ENCODE measurements around the gene DAGLA. TPM values are rescaled to one million over a fixed set of nuclear protein-coding genes. Genes with fewer than 3 reads are reported as not detected.
A peak's percentile ranks its signal among the peaks of the same experiment; 100 is the strongest.

DAGLA gene
- total and polyA plus RNA-seq, 2 of the 13 experiments (the other 11 are each of a cell fraction or from before 2014, with no cell fraction given) = 2.6 to 3.9 TPM

DNA sequence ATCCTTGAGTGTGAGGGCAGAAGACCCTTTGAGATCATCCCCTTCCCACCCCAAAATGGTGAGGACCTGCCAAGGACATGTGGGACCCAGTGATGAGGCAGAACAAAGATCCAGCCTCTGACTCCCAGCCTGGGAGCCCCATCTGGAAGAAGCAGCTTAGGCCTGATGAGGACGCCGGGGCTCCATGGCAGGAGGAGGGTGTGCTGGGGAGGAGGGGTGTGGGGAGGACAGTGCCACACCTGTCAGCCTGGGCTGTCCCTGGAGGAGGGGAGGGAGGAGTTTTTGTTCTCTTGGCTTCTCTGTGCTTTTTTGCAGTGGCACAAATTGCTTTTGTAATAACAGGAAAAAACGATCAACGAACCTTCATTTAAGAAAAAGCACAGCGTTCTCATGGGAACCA lies 44.4 kb upstream of the DAGLA start:
- FAIRE-seq (no peak), ATAC-seq (no peak), DNase-seq (ENCODE audit: low spot score) (no peak)
- Histone ChIP-seq H3K4me2 (ENCODE audit: low read depth, low read length) (no peak overlapping the region), H3K9me3 (ENCODE audit: low read length) (no peaks in the 10 kb centered on the region), H3K4me3 (replicated peaks in 1 of 3; ENCODE audit: insufficient read depth in 1 of 3, low read depth in 2 of 3, low read length in 3 of 3) (no peak overlapping the region), H3K4me1 (ENCODE audit: insufficient read depth, low read length) (no peaks in the 10 kb centered on the region), H3K36me3 (replicated peaks in 1 of 2; ENCODE audit: control insufficient read depth in 1 of 2, insufficient read depth in 2 of 2, low read length in 2 of 2) (no peaks in the 10 kb centered on the region), H3K27ac (ENCODE audit: extremely low read length, insufficient read depth, low read length) (no peak overlapping the region), H3K27me3 (ENCODE audit: control insufficient read depth in 1 of 2, insufficient read depth in 2 of 2, low read length in 2 of 2) (no peaks in the 10 kb centered on the region; a peak in 1 of 5 replicates), H2AFZ (ENCODE audit: low read length) (no peak overlapping the region), H3K79me2 (ENCODE audit: insufficient read depth, low read length) (no peaks in the 10 kb centered on the region), H4K20me1 (ENCODE audit: insufficient read depth, low read length) (no peaks in the 10 kb centered on the region), H3K9ac (ENCODE audit: insufficient read depth, low read depth, low read length) (no peak overlapping the region)
- ChIA-PET CTCF (ENCODE audit: low intra/inter-chr PET ratio, low total read pairs) (no interaction called here), POLR2A (no interaction called here)
- WGBS (ENCODE audit: low lambda C conversion rate) = 33% methylated on average over 5 of the region's 5 CpGs
- BruUV-seq (replicated peaks) = no TSS peak
- intact Hi-C loops (cut with micrococcal nuclease; ENCODE audit: unreplicated experiment) (loop anchor here (2.0 kb wide), 1 partner anchor 57 kb away; no protein-coding TSS in a partner anchor), in situ Hi-C loops (cut with HindIII; ENCODE audit: extremely low pct_ligation_motif_present, low pct_unique_long_range_greater_than_20kb) (loop anchor here (5.0 kb wide), 2 partner anchors 103 to 158 kb away; no protein-coding TSS in a partner anchor)
- TF ChIP-seq CTCF (CRISPR knock-in tag; IDR thresholded peaks at IDR 0.05) (no peak), POLR2AphosphoS5 (IDR thresholded peaks at IDR 0.05; ENCODE audit: low read depth, low read length) (no peak), ZNF263 (CRISPR knock-in tag; IDR thresholded peaks at IDR 0.05) (0 out of 2 replicates have a peak, but pooled peaks have one; percentile 48)

DNA sequence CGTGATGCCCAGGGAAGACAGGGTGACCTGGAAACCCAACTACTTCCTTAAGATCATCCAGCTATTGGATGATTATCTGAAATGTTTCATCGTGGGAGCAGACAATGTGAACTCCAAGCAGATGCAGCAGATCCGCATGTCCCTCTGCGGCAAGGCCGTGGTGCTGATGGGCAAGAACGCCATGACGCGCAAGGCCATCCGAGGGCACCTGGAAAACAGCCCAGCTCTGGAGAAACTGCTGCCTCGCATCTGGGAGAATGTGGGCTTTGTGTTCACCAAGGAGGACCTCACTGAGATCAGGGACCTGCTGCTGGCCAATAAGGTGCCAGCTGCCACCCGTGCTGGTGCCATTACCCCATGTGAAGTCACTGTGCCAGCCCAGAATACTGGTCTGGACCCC lies 43.5 kb upstream of the DAGLA start:
- Histone ChIP-seq H3K9ac (ENCODE audit: insufficient read depth, low read depth, low read length) (no peak overlapping the region), H2AFZ (ENCODE audit: low read length) (no peak overlapping the region), H4K20me1 (ENCODE audit: insufficient read depth, low read length) (no peaks in the 10 kb centered on the region), H3K27ac (ENCODE audit: extremely low read length, insufficient read depth, low read length) (no peak overlapping the region), H3K79me2 (ENCODE audit: insufficient read depth, low read length) (no peaks in the 10 kb centered on the region), H3K4me1 (ENCODE audit: insufficient read depth, low read length) (no peaks in the 10 kb centered on the region), H3K36me3 (replicated peaks in 1 of 2; ENCODE audit: control insufficient read depth in 1 of 2, insufficient read depth in 2 of 2, low read length in 2 of 2) (no peaks in the 10 kb centered on the region), H3K4me2 (ENCODE audit: low read depth, low read length) (no peak overlapping the region), H3K27me3 (ENCODE audit: control insufficient read depth in 1 of 2, insufficient read depth in 2 of 2, low read length in 2 of 2) (peaks cover 0 to 1% of the 10 kb centered on the region in 2 experiments; a peak in 2 of 5 replicates), H3K9me3 (ENCODE audit: low read length) (no peaks in the 10 kb centered on the region), H3K4me3 (replicated peaks in 1 of 3; ENCODE audit: insufficient read depth in 1 of 3, low read depth in 2 of 3, low read length in 3 of 3) (no peak overlapping the region)
- intact Hi-C loops (cut with micrococcal nuclease; ENCODE audit: unreplicated experiment) = loop anchor here (2.0 kb wide), 1 partner anchor 58 kb away; no protein-coding TSS in a partner anchor
- FAIRE-seq (no peak), DNase-seq (ENCODE audit: low spot score) (no peak), ATAC-seq (no peak)
- ChIA-PET POLR2A (no interaction called here), CTCF (ENCODE audit: low intra/inter-chr PET ratio, low total read pairs) (interaction anchor here (0.8 kb wide), 1 partner anchor 191 kb away, joined by 3 read pairs; no protein-coding TSS in a partner anchor)
- in situ Hi-C loops (cut with HindIII; ENCODE audit: extremely low pct_ligation_motif_present, low pct_unique_long_range_greater_than_20kb) = loop anchor here (5.0 kb wide), 2 partner anchors 104 to 159 kb away; no protein-coding TSS in a partner anchor
- BruUV-seq (replicated peaks) = no TSS peak
- WGBS (ENCODE audit: low lambda C conversion rate) = 69% methylated on average over 11 of the region's 11 CpGs
- TF ChIP-seq HDAC2 (CRISPR knock-in tag; IDR thresholded peaks at IDR 0.05) = no peak
- TF ChIP-seq, protein P1, sequence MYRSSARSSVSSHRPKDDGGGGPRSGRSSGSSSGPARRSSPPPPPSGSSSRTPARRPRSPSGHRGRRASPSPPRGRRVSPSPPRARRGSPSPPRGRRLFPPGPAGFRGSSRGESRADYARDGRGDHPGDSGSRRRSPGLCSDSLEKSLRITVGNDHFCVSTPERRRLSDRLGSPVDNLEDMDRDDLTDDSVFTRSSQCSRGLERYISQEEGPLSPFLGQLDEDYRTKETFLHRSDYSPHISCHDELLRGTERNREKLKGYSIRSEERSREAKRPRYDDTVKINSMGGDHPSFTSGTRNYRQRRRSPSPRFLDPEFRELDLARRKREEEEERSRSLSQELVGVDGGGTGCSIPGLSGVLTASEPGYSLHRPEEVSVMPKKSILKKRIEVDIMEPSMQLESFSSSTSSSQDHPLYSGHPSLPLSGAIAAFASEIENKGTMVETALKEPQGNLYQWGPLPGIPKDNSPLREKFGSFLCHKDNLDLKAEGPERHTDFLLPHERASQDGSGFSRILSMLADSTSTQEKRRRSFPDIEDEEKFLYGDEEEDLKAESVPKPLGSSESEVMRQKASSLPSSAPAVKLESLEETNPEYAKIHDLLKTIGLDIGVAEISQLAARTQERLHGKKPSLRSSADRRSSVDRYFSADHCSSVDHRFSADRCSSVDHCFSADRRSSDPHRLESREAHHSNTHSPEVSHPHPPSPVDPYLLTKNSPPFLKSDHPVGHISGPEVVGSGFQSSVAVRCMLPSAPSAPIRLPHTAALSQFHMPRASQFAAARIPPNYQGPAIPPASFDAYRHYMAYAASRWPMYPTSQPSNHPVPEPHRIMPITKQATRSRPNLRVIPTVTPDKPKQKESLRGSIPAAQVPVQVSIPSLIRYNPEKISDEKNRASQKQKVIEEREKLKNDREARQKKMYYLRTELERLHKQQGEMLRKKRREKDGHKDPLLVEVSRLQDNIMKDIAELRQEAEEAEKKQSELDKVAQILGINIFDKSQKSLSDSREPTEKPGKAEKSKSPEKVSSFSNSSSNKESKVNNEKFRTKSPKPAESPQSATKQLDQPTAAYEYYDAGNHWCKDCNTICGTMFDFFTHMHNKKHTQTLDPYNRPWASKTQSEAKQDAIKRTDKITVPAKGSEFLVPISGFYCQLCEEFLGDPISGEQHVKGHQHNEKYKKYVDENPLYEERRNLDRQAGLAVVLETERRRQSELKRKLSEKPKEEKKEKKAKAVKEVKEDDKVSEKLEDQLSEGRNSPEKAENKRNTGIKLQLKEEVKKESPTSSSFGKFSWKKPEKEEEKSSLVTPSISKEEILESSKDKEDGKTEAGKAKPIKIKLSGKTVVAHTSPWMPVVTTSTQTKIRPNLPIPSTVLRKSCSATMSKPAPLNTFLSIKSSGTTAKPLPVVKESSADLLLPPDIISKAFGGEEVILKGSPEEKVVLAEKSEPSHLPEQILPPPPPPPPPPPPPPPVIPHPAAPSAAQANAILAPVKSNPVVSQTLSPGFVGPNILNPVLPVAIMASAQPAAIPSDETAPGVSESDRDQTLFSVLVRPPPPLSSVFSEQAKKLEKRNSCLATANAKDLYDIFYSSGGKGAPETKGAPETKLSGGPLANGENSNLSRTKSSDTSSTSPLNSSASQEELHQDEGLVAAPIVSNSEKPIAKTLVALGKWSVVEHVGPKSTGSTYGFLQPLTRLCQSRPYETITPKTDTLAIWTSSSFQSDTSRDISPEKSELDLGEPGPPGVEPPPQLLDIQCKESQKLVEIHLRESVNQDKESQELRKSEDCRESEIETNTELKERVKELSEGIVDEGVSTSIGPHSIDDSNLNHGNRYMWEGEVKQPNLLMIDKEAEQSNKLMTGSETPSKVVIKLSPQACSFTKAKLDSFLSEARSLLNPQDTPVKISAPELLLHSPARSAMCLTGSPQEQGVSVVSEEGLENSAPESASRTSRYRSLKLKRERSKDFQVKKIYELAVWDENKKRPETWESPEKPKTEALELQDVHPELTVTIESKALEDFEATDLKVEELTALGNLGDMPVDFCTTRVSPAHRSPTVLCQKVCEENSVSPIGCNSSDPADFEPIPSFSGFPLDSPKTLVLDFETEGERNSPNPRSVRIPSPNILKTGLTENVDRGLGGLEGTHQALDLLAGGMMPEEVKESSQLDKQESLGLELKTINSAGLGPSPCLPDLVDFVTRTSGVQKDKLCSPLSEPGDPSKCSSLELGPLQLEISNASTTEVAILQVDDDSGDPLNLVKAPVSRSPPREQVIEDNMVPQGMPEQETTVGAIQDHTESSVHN (CRISPR knock-in tag; IDR thresholded peaks at IDR 0.05) = no peak
- TF ChIP-seq ZNF44 (CRISPR knock-in tag; IDR thresholded peaks at IDR 0.05) = no peak
- TF ChIP-seq HNRNPL (IDR thresholded peaks at IDR 0.05; ENCODE audit: low read depth, low read length) = no peak
- TF ChIP-seq ZNF335 (CRISPR knock-in tag; IDR thresholded peaks at IDR 0.05) = no peak
- TF ChIP-seq BRCA1 (CRISPR knock-in tag; IDR thresholded peaks at IDR 0.05) = no peak
